Embryonic facial prominence (tissue), 1 donor: ENCODE measurements around the gene ARMH3.
"Not testable (repeated sequence)": the region's sequence is repeated elsewhere in the genome, so short reads cannot be mapped to it uniquely, and the experiment has no call there.

Experiments used
- DNase-seq: peaks from one replicate; pipeline ENCODE4 v3.0.0-alpha.2; 2016; ENCODE audit errors: extremely low spot score

Gene ARMH3

GRCh38 chr10:102055647-102056419 is at the start of gene ARMH3:
Gene ARMH3, minus strand, starts transcription at chr10:102056173. Its CDS starts 16,059 bp downstream, at chr10:102040114.
- peak; percentile 91 for DNase-seq

GRCh38 chr10:102102421-102102820 is 46.4 kb upstream of the ARMH3 start:
- DNase-seq, result no peak

GRCh38 chr10:102101152-102101551 is 45.2 kb upstream of the ARMH3 start:
- no peak for DNase-seq

GRCh38 chr10:102096449-102096848 is 40.5 kb upstream of the ARMH3 start:
- DNase-seq, result no peak

- no peak for DNase-seq
Measured at GRCh38 chr10:102090772-102091171, 34.8 kb upstream of the ARMH3 start.

- DNase-seq, result no peak
Measured at GRCh38 chr10:102086196-102086595, 30.2 kb upstream of the ARMH3 start.

- DNase-seq, result no peak
Measured at GRCh38 chr10:102085336-102085735, 29.4 kb upstream of the ARMH3 start.

- DNase-seq, result no peak
Measured at GRCh38 chr10:102083541-102083940, 27.6 kb upstream of the ARMH3 start.

GRCh38 chr10:102072673-102073527 is 16.9 kb upstream of the ARMH3 start:
- DNase-seq, result peak; percentile 52

- DNase-seq, result no peak
Measured at GRCh38 chr10:102069071-102069470, 13.1 kb upstream of the ARMH3 start.

- DNase-seq, result no peak
Measured at GRCh38 chr10:102068216-102068615, 12.2 kb upstream of the ARMH3 start.

- DNase-seq, result no peak
Measured at GRCh38 chr10:102067091-102067916, 11.3 kb upstream of the ARMH3 start.

- no peak for DNase-seq
Measured at GRCh38 chr10:102066399-102067088, 10.6 kb upstream of the ARMH3 start.

- DNase-seq, result no peak
Measured at GRCh38 chr10:102065561-102066398, 9.8 kb upstream of the ARMH3 start.

- DNase-seq, result peak; percentile 60
Measured at GRCh38 chr10:102064868-102065560, 9.0 kb upstream of the ARMH3 start, which contains the start of gene HPS6. Gene HPS6, plus strand, starts transcription at chr10:102065349. Its CDS starts 126 bp downstream, at chr10:102065475.

- DNase-seq, result no peak
Measured at GRCh38 chr10:102064503-102064867, 8.5 kb upstream of the ARMH3 start.

- DNase-seq, result no peak
Measured at GRCh38 chr10:102059987-102060386, 4.0 kb upstream of the ARMH3 start.

- DNase-seq, result not testable (repeated sequence)
Measured at GRCh38 chr10:102054881-102055646, 909 bp downstream of the ARMH3 start.

GRCh38 chr10:102046095-102046494 is 9.9 kb downstream of the ARMH3 start:
- DNase-seq, result no peak
